ENCODE data around the gene SCP2.

DNA sequence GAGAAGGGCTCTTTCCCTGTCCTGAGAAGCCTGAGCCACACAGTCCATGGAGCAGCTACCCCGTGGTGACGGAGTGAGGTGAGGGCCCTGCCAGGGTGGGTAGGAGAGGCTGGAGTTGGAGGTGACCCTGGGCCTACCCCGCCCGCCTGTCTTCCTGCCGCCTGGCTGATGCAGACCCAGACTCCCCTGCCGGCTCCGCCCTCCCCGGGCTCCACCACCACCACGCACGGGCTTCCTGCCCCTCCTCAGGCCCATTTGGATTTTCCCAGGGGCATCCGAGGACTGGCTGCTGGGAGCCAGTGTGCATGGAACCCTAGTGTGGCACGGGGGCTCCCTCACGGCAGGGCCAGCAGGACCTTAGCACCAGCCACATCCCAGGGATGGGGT, 167.4 kb downstream of the SCP2 start:
- TF ChIP-seq, protein P1, sequence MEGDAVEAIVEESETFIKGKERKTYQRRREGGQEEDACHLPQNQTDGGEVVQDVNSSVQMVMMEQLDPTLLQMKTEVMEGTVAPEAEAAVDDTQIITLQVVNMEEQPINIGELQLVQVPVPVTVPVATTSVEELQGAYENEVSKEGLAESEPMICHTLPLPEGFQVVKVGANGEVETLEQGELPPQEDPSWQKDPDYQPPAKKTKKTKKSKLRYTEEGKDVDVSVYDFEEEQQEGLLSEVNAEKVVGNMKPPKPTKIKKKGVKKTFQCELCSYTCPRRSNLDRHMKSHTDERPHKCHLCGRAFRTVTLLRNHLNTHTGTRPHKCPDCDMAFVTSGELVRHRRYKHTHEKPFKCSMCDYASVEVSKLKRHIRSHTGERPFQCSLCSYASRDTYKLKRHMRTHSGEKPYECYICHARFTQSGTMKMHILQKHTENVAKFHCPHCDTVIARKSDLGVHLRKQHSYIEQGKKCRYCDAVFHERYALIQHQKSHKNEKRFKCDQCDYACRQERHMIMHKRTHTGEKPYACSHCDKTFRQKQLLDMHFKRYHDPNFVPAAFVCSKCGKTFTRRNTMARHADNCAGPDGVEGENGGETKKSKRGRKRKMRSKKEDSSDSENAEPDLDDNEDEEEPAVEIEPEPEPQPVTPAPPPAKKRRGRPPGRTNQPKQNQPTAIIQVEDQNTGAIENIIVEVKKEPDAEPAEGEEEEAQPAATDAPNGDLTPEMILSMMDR (IDR thresholded peaks at IDR 0.05): no peak
- no peak for TF ChIP-seq EP300 (IDR thresholded peaks at IDR 0.05)
- no peak for TF ChIP-seq POLR2A (IDR thresholded peaks at IDR 0.05)
